IPS-NIHi7 (cell line): ENCODE results near the gene OR4S1.
"Not testable (repeated sequence)": the region's sequence is repeated elsewhere in the genome, so short reads cannot be mapped to it uniquely, and the experiment has no call there.

Experiments
- DNase-seq: peaks from one replicate; pipeline ENCODE4 v3.0.0; 2012; ENCODE audit warnings: mixed read lengths; ENCODE audit errors: extremely low spot score

OR4S1 gene, protein sequence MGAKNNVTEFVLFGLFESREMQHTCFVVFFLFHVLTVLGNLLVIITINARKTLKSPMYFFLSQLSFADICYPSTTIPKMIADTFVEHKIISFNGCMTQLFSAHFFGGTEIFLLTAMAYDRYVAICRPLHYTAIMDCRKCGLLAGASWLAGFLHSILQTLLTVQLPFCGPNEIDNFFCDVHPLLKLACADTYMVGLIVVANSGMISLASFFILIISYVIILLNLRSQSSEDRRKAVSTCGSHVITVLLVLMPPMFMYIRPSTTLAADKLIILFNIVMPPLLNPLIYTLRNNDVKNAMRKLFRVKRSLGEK

GRCh38 chr11:48305923-48306322, at the start of gene OR4S1:
TSS of gene OR4S1 (plus strand) at chr11:48306223. CDS start at chr11:48306223, 0 bp downstream.
- DNase-seq: no peak

GRCh38 chr11:48261600-48261999, 44.4 kb upstream of the OR4S1 start:
- no peak for DNase-seq

GRCh38 chr11:48263423-48263911, 42.6 kb upstream of the OR4S1 start, which contains the start of gene OR4X1:
TSS of gene OR4X1 (plus strand) at chr11:48263861. CDS start at chr11:48263861, 0 bp downstream.
- no peak for DNase-seq

DNA sequence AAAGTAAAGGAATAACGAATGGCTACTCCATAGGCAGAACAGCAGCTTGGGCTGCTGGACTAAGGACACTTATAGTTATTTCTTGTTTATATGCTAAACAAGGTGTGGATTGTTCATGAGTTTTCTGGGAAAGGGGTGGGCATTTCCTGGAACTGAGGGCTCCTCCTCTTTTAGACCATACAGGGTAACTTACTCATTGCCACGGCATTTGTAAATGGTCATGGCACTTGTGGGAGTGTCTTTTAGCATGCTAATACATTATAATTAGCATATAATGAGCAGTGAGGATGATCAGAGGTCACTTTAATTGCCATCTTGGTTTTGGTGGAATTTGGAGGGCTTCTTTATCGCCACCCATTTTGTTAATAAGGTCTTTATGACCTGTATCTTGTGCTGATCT, 35.4 kb upstream of the OR4S1 start:
- DNase-seq: no peak

DNA sequence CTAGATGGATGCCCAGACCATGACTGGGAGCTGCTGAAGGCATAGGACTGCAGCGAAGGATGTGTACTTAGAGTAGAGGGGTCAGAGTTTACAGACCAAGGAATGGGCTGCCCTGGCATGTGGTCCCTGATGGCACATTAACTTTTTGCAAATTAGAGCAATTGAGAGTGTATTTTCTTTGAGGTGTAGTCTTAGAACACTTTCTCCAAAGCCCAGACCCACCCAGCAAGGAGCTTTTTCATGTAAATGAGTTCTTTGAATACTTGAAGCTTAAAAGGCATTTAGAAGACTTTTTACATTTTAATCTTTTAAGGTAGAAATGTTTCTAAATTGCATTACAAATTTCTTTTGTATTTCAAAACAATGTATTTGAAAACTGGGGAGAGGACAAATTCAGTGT, 33.4 kb upstream of the OR4S1 start:
- DNase-seq: no peak

GRCh38 chr11:48307760-48308386, 1.9 kb downstream of the OR4S1 start:
- DNase-seq: peak; percentile 37

- not testable (repeated sequence) for DNase-seq
Measured at GRCh38 chr11:48313590-48313989, 7.6 kb downstream of the OR4S1 start.

GRCh38 chr11:48319813-48320212, 13.8 kb downstream of the OR4S1 start:
- DNase-seq: not testable (repeated sequence)

DNA sequence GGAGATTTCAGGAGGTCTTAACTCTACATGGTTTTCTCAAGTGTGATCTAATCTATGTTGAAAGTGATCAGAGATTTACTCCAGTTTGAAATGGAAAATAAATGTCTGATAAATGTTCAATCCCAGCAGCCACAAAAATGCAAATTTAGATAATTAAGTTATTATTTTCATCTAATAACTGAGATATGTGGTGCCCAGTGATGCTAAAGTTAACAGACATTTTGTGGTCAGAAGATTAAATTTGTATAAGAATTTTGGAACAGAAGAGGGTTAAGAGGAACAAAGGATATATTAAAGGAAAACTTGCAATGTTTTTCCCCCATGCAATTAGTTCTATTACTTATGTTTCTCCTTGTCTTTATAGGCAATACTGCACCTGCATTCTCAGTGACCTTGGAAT, 18.6 kb downstream of the OR4S1 start, which contains the start of gene OR4C3:
TSS of gene OR4C3 (plus strand) at position 301 of the 400 bp plus-strand sequence. CDS start 102 bp downstream, outside the sequence.
- not testable (repeated sequence) for DNase-seq

DNA sequence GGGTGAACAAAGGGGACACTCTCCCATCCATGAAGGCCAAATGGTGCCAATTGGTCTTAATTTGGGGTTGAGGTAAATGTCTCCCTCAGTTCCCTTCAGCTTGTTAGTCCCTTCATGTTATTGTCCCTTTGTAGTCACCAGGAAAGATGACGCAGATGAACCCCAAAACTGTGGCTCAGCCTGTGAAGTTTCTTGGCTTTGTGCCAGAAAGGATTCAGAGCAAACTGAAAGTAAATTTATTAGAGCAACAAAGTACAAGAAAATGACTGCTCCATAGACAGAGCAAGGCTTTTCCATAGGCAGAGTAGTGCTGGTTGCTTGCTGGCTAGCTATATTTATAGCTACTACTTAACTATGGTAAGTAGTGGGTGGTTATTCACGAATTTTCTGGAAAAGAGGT, 35.4 kb downstream of the OR4S1 start:
- DNase-seq: no peak

GRCh38 chr11:48342505-48342904, 36.5 kb downstream of the OR4S1 start:
- DNase-seq: not testable (repeated sequence)

DNA sequence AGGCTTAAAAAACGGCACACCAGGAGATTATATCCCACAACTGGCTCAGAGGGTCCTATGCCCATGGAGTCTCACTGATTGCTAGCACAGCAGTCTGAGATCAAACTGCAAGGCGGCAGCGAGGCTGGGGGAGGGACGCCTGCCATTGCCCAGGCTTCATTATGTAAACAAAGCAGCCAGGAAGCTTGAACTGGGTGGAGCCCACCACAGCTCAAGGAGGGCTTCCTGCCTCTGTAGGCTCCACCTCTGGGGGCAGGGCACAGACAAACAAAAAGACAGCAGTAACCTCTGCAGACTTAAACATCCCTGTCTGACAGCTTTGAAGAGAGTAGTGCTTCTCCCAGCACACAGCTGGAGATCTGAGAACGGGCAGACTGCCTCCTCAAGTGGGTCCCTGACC, 40.3 kb downstream of the OR4S1 start:
- not testable (repeated sequence) for DNase-seq

GRCh38 chr11:48354013-48354412, 48.0 kb downstream of the OR4S1 start:
- DNase-seq: no peak

DNA sequence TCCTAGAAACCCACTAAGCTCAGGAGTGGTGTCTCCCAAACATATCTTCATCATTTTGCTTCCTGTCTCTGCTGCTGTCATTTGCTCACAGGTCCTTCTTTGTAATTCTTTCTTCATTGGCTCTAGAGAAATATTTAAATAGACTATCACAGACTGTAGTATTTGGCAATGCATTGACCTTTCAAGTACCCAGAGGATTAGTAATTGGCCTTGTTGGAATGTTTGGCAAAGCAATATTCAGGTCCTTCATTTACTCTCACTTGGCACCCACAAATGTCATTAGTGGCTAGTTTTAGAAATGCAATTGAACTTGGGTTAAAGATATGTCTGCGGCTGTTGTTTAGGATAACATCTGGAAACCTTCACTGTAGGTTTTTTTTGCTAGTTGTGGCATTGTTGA, 48.7 kb downstream of the OR4S1 start:
- no peak for DNase-seq
